ENCODE results near the gene KDM5B. TPM values are rescaled to one million over a fixed set of nuclear protein-coding genes. Genes with fewer than 3 reads are reported as not detected.
"Not testable (repeated sequence)": the region's sequence is repeated elsewhere in the genome, so short reads cannot be mapped to it uniquely, and the experiment has no call there.

KDM5B gene
- total and polyA plus RNA-seq, 2 experiments from 2014 or later, result 87.9 to 110 TPM

GRCh38 chr1:202745323-202745888 is 62.8 kb downstream of the KDM5B start:
- H3K36me3 ChIP-seq (replicated peaks; ENCODE audit: insufficient read depth, low read depth), result peaks cover 15% of the 10 kb centered on the region
- no peak overlapping the region for H3K4me2 ChIP-seq
- H3K79me2 ChIP-seq, result peaks cover 22% of the 10 kb centered on the region
- TF ChIP-seq EZH2phosphoT487 (IDR thresholded peaks at IDR 0.05; ENCODE audit: low read depth, severe bottlenecking, unreplicated experiment) (no peak), EZH2 (IDR thresholded peaks at IDR 0.05; ENCODE audit: borderline replicate concordance) (no peak)
- TF ChIP-seq, protein P1, sequence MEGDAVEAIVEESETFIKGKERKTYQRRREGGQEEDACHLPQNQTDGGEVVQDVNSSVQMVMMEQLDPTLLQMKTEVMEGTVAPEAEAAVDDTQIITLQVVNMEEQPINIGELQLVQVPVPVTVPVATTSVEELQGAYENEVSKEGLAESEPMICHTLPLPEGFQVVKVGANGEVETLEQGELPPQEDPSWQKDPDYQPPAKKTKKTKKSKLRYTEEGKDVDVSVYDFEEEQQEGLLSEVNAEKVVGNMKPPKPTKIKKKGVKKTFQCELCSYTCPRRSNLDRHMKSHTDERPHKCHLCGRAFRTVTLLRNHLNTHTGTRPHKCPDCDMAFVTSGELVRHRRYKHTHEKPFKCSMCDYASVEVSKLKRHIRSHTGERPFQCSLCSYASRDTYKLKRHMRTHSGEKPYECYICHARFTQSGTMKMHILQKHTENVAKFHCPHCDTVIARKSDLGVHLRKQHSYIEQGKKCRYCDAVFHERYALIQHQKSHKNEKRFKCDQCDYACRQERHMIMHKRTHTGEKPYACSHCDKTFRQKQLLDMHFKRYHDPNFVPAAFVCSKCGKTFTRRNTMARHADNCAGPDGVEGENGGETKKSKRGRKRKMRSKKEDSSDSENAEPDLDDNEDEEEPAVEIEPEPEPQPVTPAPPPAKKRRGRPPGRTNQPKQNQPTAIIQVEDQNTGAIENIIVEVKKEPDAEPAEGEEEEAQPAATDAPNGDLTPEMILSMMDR (IDR thresholded peaks at IDR 0.05; ENCODE audit: poor library complexity), result no peak
- no peak for DNase-seq (ENCODE audit: low spot score)
- H3K9me3 ChIP-seq (ENCODE audit: low read depth), result no peaks in the 10 kb centered on the region
- H2AFZ ChIP-seq, result no peak overlapping the region
- no peaks in the 10 kb centered on the region for H3K27me3 ChIP-seq
- WGBS (ENCODE audit: low lambda C conversion rate, missing lambda C conversion rate), result 97% methylated on average over 3 of the region's 3 CpGs
- H3K27ac ChIP-seq, result no peak overlapping the region
- no peaks in the 10 kb centered on the region for H4K20me1 ChIP-seq (ENCODE audit: insufficient read depth, poor library complexity, severe bottlenecking)
- H3K9me2 ChIP-seq (replicated peaks; ENCODE audit: insufficient read depth), result no peaks in the 10 kb centered on the region
- no peaks in the 10 kb centered on the region for H3K4me1 ChIP-seq (ENCODE audit: insufficient read depth)
- no peak overlapping the region for H3K4me3 ChIP-seq

DNA sequence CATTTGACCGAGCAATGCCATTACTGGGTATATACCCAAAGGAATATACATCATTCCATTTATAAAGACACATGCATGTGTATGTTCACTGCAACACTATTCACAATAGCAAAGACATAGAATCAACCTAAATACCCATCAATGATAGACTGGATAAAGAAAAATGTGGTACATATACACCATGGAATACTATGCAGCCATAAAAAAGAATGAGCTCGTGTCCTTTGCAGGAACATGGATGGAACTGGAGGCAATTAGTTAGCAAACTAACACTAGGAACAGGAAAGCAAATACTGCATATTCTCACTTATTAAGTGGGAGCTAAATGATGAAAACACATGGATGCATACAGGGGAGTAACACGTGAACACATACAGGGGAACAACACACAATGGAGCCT is 63.5 kb downstream of the KDM5B start:
- 99% methylated on average over 3 of the region's 3 CpGs for whole genome bisulfite sequencing (ENCODE audit: low lambda C conversion rate, missing lambda C conversion rate)
- H3K4me2 ChIP-seq, result not testable (repeated sequence)

GRCh38 chr1:202742496-202742895 is 65.7 kb downstream of the KDM5B start:
- no peak for DNase-seq (ENCODE audit: low spot score)
- Histone ChIP-seq H3K36me3 (replicated peaks; ENCODE audit: insufficient read depth, low read depth) (peaks cover 6% of the 10 kb centered on the region), H4K20me1 (ENCODE audit: insufficient read depth, poor library complexity, severe bottlenecking) (no peaks in the 10 kb centered on the region), H3K79me2 (peaks cover 18% of the 10 kb centered on the region), H3K27me3 (no peaks in the 10 kb centered on the region), H3K9me2 (replicated peaks; ENCODE audit: insufficient read depth) (no peaks in the 10 kb centered on the region), H3K9me3 (ENCODE audit: low read depth) (no peaks in the 10 kb centered on the region), H3K27ac (no peak overlapping the region), H2AFZ (no peak overlapping the region), H3K4me1 (ENCODE audit: insufficient read depth) (no peaks in the 10 kb centered on the region), H3K4me3 (no peak overlapping the region), H3K4me2 (no peak overlapping the region)
- 98% methylated on average over 6 of the region's 6 CpGs for WGBS (ENCODE audit: low lambda C conversion rate, missing lambda C conversion rate)
- TF ChIP-seq, protein P1 (IDR thresholded peaks at IDR 0.05; ENCODE audit: poor library complexity), result no peak
- TF ChIP-seq EZH2 (IDR thresholded peaks at IDR 0.05; ENCODE audit: borderline replicate concordance) (no peak), EZH2phosphoT487 (IDR thresholded peaks at IDR 0.05; ENCODE audit: low read depth, severe bottlenecking, unreplicated experiment) (no peak)

More for the DNA sequence above, 63.5 kb downstream of the KDM5B start:
- not testable (repeated sequence) for H3K27ac ChIP-seq; H3K4me1 ChIP-seq (ENCODE audit: insufficient read depth); H3K9me2 ChIP-seq (replicated peaks; ENCODE audit: insufficient read depth); H3K4me3 ChIP-seq; H3K27me3 ChIP-seq; H4K20me1 ChIP-seq (ENCODE audit: insufficient read depth, poor library complexity, severe bottlenecking); DNase-seq (ENCODE audit: low spot score); H3K9me3 ChIP-seq (ENCODE audit: low read depth); H2AFZ ChIP-seq
- peaks cover 22% of the 10 kb centered on the region for H3K79me2 ChIP-seq
- H3K36me3 ChIP-seq (replicated peaks; ENCODE audit: insufficient read depth, low read depth), result peaks cover 15% of the 10 kb centered on the region

DNA sequence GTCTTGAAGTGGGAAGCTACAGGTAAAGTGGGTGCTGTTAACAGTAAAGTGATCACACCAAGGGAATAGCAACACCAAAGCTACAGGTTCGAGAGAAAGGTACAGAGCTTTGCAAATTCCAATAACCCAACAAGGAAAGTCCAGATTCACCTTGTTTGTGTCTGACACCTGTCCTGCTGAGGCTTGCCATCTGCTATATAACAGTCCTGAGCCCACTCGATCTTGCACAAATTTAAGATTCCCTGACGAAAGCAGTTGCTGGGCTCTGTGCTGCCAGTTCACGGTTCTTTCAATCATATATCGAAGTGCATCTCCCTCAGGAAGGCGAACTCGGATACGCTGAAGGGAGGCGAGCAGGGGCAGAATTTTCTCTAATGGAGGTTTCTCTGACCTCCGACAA is 75.0 kb downstream of the KDM5B start:
- Histone ChIP-seq H3K36me3 (replicated peaks; ENCODE audit: insufficient read depth, low read depth) (peaks cover 12% of the 10 kb centered on the region), H3K4me2 (no peak overlapping the region), H3K4me3 (no peak overlapping the region), H3K9me2 (replicated peaks; ENCODE audit: insufficient read depth) (no peaks in the 10 kb centered on the region), H4K20me1 (ENCODE audit: insufficient read depth, poor library complexity, severe bottlenecking) (peaks cover 13% of the 10 kb centered on the region), H3K27ac (no peak overlapping the region), H3K79me2 (peaks cover 3% of the 10 kb centered on the region), H3K9me3 (ENCODE audit: low read depth) (no peaks in the 10 kb centered on the region), H2AFZ (no peak overlapping the region), H3K27me3 (no peaks in the 10 kb centered on the region), H3K4me1 (ENCODE audit: insufficient read depth) (no peaks in the 10 kb centered on the region)
- no peak for DNase-seq (ENCODE audit: low spot score)
- WGBS (ENCODE audit: low lambda C conversion rate, missing lambda C conversion rate), result 97% methylated on average over 10 of the region's 10 CpGs
- TF ChIP-seq, protein P1 (IDR thresholded peaks at IDR 0.05; ENCODE audit: poor library complexity), result no peak
- no peak for TF ChIP-seq EZH2phosphoT487 (IDR thresholded peaks at IDR 0.05; ENCODE audit: low read depth, severe bottlenecking, unreplicated experiment)
- TF ChIP-seq EZH2 (IDR thresholded peaks at IDR 0.05; ENCODE audit: borderline replicate concordance), result no peak

All from hepatocyte (in vitro differentiated cells).